ENCODE results near the gene METTL18.
A peak's percentile ranks its signal among the peaks of the same experiment; 100 is the strongest.
"Not testable (repeated sequence)": the region's sequence is repeated elsewhere in the genome, so short reads cannot be mapped to it uniquely, and the experiment has no call there.

METTL18 gene

DNA sequence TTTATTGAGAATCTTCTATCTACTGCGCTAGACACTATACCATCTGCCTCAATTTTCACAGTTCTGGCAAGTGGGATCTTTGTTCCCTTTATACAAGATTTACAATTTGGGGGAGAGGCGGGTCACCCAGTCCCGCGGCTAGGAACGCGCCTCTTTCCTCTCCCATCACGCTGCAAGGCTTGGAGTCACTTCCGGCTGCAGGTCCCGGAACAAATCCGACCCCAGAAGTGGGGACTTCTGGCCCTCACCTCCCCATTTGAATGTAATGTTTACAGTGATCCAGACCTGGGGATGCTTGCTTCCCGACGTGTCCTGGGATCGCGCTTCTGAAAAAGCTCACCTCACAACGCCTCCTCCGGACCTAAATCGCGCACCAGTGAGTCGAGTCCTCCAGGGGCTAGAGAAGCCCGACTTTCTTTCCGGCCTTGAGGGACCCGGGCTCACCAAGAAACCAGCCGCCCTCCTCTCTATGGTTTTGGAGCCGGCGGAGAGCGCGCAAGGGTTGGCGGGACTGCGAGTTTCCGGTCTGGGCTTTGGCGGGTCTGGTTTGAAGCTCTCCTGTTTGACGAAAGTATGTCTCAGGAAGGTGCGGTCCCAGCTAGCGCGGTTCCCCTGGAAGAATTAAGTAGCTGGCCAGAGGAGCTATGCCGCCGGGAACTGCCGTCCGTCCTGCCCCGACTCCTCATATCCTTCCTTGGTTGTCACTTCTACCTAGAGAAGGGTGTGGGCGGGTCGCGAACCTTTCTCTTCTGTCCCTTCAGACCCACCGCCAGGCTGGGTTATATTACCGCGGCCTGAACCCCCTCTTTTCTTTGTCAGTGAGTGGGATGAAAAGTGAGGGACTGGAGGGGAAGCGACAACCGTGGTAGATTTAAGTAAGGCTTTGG is at the start of gene METTL18:
TSS of gene METTL18 (minus strand) at position 378 of the 887 bp plus-strand sequence. CDS start 1,212 bp downstream, outside the sequence.
- peak; percentile 60 for DNase-seq (ENCODE audit: low read depth)

DNA sequence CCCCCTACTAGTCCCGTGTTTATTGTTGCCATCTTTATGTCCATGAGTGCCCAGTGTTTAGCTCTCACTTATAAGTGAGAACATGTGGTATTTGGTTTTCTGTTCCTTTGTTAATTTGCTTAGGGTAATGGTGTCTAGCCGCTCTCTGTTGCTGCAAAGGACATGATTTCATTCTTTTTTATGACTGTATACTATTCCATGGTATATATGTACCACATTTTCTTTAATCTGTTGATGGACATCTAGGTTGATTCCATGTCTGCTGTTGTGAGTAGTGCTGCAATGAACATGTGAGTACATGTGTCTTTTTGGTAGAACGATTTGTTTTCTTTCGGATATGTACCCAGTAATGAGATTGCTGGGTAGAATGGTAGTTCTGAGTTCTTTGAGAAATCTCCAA is 44.2 kb upstream of the METTL18 start:
- DNase-seq (ENCODE audit: low read depth) = no peak

DNA sequence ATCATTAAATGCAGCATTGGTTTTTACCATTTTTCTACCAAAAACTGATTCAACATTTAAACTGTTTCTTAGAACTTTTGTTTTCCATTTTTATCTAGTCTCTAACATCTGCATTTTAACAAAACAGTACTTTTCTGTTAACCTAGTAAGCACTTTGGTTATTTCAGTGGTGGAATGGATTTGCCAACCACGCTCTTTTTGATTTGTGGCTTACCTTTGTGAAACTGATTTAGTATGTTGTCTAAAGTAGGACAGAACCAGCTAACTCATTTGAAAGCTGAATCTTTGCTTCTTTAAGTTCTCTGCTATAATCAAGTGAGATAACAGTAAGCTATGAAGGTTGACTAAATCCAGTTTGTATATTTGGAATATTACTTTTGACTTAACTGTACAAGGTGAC is 41.5 kb upstream of the METTL18 start:
- no peak for DNase-seq (ENCODE audit: low read depth)

DNA sequence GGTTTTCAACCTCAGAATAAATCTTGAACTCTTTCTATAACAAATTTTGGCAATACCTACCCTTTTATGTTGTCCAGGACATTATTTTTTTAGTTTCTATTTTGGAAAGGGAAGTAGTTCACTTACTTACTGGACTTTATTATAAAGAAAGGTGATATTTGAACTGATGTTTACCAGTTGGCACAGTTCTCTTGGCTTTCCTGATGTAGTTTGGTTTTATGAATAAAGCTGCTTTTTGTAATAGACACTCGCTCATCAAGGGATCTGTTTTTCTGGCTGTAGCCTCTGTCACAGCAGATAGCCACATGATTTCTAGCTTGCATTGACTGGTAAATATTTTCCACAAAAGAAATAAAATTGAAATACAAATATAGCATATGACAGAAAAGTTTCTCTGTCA is 40.9 kb upstream of the METTL18 start:
- DNase-seq (ENCODE audit: low read depth) = no peak

DNA sequence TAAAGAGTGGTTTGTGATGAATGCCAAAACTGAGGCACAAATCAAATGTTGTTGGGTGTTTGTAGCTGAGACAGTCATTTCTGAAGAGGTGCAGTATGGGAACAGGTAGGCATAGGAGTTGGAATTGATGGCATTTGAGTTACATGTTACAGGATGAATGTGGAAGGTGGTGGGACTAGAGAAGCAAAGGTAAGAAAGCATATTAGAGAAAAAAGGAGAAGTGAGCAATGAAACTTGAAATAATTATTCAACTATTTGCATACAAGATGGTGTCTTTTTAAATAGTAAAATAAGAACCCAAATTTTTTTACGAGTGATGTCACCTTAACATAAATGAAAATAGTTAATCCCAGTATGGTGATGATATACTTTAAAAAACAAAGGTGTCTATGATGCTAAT is 40.2 kb upstream of the METTL18 start:
- no peak for DNase-seq (ENCODE audit: low read depth)

DNA sequence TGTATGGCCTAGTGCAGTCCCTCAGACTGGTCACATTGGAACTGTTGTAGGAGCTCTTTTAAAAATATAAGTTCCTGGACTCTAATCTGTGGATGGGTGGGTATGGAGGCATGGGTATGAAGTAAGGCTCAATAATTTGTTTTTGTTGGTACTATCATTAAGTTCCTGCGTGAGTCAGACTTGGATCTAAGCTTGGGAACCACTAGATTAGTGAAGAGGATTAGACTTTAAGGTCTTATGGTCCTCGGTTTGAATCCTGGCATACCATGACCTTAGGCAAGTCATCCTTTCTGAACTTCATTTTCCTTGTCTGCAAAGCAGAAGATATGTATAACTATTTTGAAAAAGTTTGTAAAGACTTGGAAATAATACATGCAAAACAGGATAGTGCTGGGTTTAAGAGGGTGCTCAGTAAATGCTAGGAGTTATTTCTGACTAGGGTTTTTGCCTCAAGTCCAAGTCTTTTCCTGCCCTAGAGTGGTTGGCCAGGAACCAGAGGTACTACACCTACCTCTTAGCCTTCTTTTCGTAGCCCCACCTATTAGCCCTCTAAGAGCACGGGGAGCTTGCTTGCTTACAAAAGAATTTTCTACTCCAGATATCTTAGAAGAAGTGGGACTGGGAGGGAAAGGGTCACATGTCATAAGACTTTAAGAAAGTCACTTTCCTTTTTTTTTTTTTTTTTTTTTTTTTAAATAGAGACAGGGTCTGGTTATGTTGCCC is 38.6 kb upstream of the METTL18 start:
- no peak for DNase-seq (ENCODE audit: low read depth)

DNA sequence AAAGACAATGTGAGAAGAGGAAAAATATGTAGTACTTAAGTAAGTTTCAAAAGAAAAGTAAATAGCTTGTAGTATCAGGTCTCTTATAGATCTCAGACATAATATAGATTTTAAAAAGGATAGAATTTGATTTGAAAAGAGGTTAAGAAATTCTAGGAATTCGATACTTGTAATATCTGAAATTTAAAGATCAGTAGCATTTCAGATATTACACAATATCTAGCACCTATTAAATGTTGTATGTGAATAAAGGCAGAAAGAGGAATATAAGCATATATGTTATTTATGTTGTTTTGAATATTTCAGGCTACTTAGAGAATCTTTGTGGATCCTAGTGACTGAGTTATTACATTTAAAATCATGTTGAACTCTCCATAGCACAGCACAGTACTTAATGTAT is 35.0 kb upstream of the METTL18 start:
- no peak for DNase-seq (ENCODE audit: low read depth)

DNA sequence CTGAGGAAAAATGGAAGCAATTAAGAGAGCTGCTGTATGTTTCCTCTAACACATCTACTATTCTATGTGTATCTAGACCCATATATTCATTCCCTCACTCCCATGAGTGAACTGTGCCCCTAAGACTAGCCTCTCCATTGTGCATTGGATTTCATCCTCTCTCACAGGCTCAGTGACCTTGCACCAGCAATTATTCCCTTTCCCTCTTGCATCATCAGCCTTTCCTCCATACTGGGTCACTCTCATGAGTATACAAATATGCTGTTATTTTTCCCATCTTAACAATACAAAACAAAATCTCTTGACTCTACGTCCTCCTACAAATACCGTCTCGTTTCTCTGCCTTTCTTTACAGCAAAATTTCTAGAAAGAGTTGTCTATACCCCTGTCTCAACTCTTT is 29.4 kb upstream of the METTL18 start:
- DNase-seq (ENCODE audit: low read depth) = no peak

DNA sequence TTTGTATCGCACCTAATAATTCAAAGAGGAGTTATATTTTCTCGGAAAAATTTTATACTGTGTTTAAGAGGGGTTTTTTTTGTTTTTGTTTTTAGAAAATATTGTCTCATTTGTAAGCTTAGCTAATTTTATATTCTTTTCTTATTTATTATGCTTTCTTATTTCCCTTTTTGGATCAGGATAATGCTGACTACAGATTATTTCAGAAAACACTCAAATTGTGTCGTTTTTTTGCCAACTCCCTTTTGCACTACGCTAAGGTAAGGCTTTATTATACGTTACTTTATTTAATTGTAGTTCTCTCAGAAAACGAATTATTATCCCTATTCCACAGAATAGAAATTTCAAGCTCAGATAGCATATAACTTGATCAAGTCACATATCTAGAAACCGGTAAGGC is 26.8 kb upstream of the METTL18 start:
- no peak for DNase-seq (ENCODE audit: low read depth)

- DNase-seq (ENCODE audit: low read depth) = no peak
Observed at GRCh38 chr1:169816617-169817016, 21.9 kb upstream of the METTL18 start.

- DNase-seq (ENCODE audit: low read depth) = no peak
Observed at GRCh38 chr1:169814265-169814664, 19.6 kb upstream of the METTL18 start.

DNA sequence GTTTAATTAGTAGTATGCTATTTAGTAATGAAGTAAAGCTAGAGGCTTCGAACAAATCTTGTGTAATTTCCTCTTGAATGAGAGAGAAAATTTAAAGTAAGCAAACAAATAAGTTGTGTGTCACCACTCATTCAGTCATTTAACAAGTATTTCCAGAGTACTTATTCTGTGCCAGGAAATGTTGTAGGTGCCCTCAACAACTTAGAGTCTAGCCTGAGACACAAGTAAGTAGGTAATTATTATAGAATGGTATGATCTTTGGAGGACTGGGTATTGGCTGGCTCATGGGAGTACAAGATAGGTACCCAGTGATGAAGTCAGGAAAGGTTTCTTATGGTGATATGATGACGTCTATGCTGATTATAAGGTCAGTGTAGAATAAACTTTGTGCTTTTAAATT is 17.4 kb upstream of the METTL18 start:
- no peak for DNase-seq (ENCODE audit: low read depth)

GRCh38 chr1:169811418-169812035 is 16.8 kb upstream of the METTL18 start:
- DNase-seq (ENCODE audit: low read depth) = not testable (repeated sequence)

DNA sequence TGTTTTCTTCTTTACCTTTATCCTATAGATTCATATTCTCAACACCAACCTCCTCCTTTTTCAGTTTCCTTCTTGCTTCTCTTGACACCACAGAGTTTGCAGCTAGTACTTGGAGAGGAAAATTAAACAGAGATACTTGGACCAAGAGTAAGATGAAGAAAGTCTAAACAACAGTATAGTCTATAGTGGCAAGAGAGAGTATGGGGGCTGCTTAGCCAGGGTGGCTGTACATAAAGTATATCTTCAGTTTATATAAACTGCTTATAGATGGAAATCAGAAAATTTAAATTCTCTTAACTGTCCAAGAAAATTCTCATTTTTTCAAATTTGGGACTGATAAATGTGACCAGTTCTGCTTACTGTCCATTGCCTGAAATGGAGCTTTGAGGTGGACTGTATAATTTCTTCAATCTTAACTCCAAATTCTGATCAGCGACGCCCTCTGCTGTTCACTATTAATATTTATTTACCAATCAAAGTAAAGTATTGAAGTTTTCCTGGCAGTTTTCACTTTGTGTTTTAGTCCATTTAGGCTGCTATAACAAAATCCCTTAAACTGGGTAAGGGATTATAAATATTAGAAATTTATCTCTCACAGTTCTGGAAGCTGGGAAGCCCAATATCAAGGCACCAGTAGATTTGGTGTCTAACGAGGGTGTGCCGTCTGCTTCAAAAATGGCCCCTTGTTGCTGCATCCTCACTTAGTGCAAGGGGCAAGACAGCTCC is 14.8 kb upstream of the METTL18 start:
- DNase-seq (ENCODE audit: low read depth) = no peak

- DNase-seq (ENCODE audit: low read depth) = no peak
Observed at GRCh38 chr1:169804941-169805340, 10.2 kb upstream of the METTL18 start.

DNA sequence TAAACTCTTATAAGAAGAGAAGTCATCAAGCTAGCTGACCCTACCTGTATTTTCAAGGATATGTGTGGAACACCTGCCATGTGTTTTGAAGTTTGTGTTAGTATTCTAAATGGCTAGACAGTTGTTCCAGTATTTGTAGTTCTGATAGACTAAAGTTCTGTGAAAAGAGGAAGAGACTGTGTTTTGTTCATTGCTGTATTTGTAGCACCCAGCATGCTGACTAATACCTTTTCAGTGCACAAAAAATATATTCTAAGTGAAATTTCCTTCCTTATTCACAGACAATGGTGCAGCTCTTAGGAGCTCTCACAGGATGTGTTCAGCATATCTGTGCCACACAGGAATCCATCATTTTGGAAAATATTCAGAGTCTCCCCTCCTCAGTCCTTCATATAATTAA is 8.2 kb upstream of the METTL18 start:
- DNase-seq (ENCODE audit: low read depth) = no peak

DNA sequence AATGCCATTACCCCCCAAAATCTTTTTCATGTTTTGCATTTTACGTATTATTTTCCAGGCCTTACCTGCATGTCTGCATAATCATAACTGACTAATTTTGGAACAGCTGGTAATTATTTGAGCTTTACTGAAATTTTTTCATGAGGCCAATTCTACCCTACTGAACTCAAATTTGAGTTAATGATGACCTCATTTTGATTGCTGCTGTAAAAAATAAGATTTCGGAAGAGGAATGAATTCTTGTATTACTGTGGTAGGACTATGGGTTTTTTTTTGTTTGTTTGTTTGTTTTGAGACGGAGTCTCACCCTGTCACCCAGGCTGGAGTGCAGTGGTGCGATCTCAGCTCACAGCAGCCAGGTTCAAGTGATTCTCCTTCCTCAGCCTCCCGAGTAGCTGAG is 2.6 kb upstream of the METTL18 start:
- no peak for DNase-seq (ENCODE audit: low read depth)

DNA sequence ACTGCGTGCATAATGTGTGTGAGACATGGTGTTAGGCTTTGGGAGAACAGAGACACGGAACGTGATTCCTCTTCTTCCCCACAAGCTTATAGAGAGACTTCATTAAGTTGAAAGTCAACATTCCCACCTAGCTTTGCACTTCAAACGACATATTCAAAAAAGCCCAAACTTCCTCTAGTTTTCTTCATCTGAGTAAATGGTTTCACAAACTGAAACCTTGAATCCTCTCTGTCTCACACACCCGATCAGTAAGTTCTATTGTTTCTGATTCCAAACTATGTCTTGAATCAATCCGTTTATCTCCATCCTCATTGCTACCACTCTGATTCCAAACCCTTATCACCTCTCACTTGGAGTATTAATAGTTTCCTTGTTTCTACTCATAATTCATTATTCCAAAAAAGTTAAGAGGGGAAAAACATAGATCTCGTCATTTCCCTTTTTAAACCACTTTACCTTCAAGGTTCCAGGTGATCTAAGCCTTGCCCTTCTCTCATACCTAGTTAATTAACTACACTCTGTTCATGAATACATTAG is 1.6 kb upstream of the METTL18 start:
- DNase-seq (ENCODE audit: low read depth) = no peak

- DNase-seq (ENCODE audit: low read depth) = no peak
Observed at GRCh38 chr1:169795687-169796086, 980 bp upstream of the METTL18 start.

- DNase-seq (ENCODE audit: low read depth) = no peak
Observed at GRCh38 chr1:169793730-169794129, 977 bp downstream of the METTL18 start.

- no peak for DNase-seq (ENCODE audit: low read depth)
Observed at GRCh38 chr1:169788402-169788801, 6.3 kb downstream of the METTL18 start.

GRCh38 chr1:169786974-169787373 is 7.7 kb downstream of the METTL18 start:
- DNase-seq (ENCODE audit: low read depth) = no peak

Data from stimulated activated CD8-positive, alpha-beta memory T cell treated with anti-CD3 and anti-CD28 coated beads, Interleukin-15, amount 100 ng/mL, for 24 hours (primary cell).